ENCODE data around the gene IP6K1.
A peak's percentile ranks its signal among the peaks of the same experiment; 100 is the strongest.
"Not testable (repeated sequence)": the region's sequence is repeated elsewhere in the genome, so short reads cannot be mapped to it uniquely, and the experiment has no call there.

Gene IP6K1

GRCh38 chr3:49826016-49826415, 39.7 kb upstream of the IP6K1 start:
- no peak for TF ChIP-seq OSR1 (CRISPR knock-in tag; IDR thresholded peaks at IDR 0.05)
- TF ChIP-seq GLIS3 (CRISPR knock-in tag; IDR thresholded peaks at IDR 0.05) = no peak
- TF ChIP-seq SNAI2 (CRISPR knock-in tag; IDR thresholded peaks at IDR 0.05) = no peak
- TF ChIP-seq, protein P1, sequence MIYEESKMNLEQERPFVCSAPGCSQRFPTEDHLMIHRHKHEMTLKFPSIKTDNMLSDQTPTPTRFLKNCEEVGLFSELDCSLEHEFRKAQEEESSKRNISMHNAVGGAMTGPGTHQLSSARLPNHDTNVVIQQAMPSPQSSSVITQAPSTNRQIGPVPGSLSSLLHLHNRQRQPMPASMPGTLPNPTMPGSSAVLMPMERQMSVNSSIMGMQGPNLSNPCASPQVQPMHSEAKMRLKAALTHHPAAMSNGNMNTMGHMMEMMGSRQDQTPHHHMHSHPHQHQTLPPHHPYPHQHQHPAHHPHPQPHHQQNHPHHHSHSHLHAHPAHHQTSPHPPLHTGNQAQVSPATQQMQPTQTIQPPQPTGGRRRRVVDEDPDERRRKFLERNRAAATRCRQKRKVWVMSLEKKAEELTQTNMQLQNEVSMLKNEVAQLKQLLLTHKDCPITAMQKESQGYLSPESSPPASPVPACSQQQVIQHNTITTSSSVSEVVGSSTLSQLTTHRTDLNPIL (CRISPR knock-in tag; IDR thresholded peaks at IDR 0.05; ENCODE audit: low read depth) = no peak
- no peak for TF ChIP-seq ZFP30 (CRISPR knock-in tag; IDR thresholded peaks at IDR 0.05)
- no peak for TF ChIP-seq ZNF8 (CRISPR knock-in tag; IDR thresholded peaks at IDR 0.05)
- TF ChIP-seq ZNF565 (CRISPR knock-in tag; conservative IDR thresholded peaks at IDR 0.05; ENCODE audit: low read depth) = no peak
- no peak for TF ChIP-seq PPARA (CRISPR knock-in tag; IDR thresholded peaks at IDR 0.05; ENCODE audit: borderline replicate concordance)
- TF ChIP-seq, protein P2, sequence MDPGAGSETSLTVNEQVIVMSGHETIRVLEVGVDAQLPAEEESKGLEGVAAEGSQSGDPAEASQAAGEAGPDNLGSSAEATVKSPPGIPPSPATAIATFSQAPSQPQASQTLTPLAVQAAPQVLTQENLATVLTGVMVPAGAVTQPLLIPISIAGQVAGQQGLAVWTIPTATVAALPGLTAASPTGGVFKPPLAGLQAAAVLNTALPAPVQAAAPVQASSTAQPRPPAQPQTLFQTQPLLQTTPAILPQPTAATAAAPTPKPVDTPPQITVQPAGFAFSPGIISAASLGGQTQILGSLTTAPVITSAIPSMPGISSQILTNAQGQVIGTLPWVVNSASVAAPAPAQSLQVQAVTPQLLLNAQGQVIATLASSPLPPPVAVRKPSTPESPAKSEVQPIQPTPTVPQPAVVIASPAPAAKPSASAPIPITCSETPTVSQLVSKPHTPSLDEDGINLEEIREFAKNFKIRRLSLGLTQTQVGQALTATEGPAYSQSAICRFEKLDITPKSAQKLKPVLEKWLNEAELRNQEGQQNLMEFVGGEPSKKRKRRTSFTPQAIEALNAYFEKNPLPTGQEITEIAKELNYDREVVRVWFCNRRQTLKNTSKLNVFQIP (CRISPR knock-in tag; IDR thresholded peaks at IDR 0.05; ENCODE audit: borderline replicate concordance, low read depth) = no peak
- no peak for TF ChIP-seq ESRRG (CRISPR knock-in tag; IDR thresholded peaks at IDR 0.05)
- ATAC-seq = no peak

DNA sequence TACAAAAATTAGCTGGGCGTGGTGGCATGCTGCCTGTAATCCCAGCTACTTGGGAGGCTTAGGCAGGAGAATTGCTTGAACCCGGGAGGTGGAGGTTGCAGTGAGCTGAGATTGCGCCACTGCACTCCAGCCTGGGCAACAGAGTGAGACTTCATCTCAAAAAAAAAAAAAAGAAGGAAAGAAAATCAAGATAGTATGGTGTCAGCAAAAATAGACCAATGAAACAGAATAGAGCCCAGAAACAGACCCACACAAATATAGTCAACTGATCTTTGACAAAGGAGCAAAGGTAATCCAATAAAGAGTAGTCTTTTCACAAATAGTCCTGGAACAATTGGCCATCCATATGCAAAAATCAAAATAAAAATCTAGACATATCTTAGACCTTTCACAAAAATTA, 36.8 kb upstream of the IP6K1 start:
- not testable (repeated sequence) for ATAC-seq

- ATAC-seq = peak; percentile 95
Observed at GRCh38 chr3:49813497-49814174, 27.3 kb upstream of the IP6K1 start, which contains the start of gene UBA7. UBA7 (minus strand) TSS chr3:49813953; CDS start chr3:49813787, 166 bp downstream.

More at GRCh38 chr3:49813497-49814174, 27.3 kb upstream of the IP6K1 start, which contains the start of gene UBA7:
- TF ChIP-seq, protein P3, sequence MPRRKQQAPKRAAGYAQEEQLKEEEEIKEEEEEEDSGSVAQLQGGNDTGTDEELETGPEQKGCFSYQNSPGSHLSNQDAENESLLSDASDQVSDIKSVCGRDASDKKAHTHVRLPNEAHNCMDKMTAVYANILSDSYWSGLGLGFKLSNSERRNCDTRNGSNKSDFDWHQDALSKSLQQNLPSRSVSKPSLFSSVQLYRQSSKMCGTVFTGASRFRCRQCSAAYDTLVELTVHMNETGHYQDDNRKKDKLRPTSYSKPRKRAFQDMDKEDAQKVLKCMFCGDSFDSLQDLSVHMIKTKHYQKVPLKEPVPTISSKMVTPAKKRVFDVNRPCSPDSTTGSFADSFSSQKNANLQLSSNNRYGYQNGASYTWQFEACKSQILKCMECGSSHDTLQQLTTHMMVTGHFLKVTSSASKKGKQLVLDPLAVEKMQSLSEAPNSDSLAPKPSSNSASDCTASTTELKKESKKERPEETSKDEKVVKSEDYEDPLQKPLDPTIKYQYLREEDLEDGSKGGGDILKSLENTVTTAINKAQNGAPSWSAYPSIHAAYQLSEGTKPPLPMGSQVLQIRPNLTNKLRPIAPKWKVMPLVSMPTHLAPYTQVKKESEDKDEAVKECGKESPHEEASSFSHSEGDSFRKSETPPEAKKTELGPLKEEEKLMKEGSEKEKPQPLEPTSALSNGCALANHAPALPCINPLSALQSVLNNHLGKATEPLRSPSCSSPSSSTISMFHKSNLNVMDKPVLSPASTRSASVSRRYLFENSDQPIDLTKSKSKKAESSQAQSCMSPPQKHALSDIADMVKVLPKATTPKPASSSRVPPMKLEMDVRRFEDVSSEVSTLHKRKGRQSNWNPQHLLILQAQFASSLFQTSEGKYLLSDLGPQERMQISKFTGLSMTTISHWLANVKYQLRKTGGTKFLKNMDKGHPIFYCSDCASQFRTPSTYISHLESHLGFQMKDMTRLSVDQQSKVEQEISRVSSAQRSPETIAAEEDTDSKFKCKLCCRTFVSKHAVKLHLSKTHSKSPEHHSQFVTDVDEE (CRISPR knock-in tag; IDR thresholded peaks at IDR 0.05) = no peak
- TF ChIP-seq ZNF8 (CRISPR knock-in tag; IDR thresholded peaks at IDR 0.05) = no peak
- TF ChIP-seq ZNF70 (CRISPR knock-in tag; IDR thresholded peaks at IDR 0.05) = no peak
- TF ChIP-seq, protein P2 (CRISPR knock-in tag; IDR thresholded peaks at IDR 0.05; ENCODE audit: borderline replicate concordance, low read depth) = no peak
- no peak for TF ChIP-seq CSRNP3 (CRISPR knock-in tag; IDR thresholded peaks at IDR 0.05)
- TF ChIP-seq SNAI2 (CRISPR knock-in tag; IDR thresholded peaks at IDR 0.05) = no peak
- TF ChIP-seq PPARA (CRISPR knock-in tag; IDR thresholded peaks at IDR 0.05; ENCODE audit: borderline replicate concordance) = no peak
- TF ChIP-seq, protein P1 (CRISPR knock-in tag; IDR thresholded peaks at IDR 0.05; ENCODE audit: low read depth) = no peak
- TF ChIP-seq ARNTL (CRISPR knock-in tag; IDR thresholded peaks at IDR 0.05; ENCODE audit: borderline replicate concordance, low read depth) = no peak
- no peak for TF ChIP-seq ZFP3 (CRISPR knock-in tag; IDR thresholded peaks at IDR 0.05)
- no peak for TF ChIP-seq BACH2 (CRISPR knock-in tag; IDR thresholded peaks at IDR 0.05; ENCODE audit: borderline replicate concordance)
- TF ChIP-seq TCF4 (CRISPR knock-in tag; IDR thresholded peaks at IDR 0.05; ENCODE audit: borderline replicate concordance) = no peak
- no peak for TF ChIP-seq CSDC2 (CRISPR knock-in tag; IDR thresholded peaks at IDR 0.05)
- no peak for TF ChIP-seq ZNF565 (CRISPR knock-in tag; conservative IDR thresholded peaks at IDR 0.05; ENCODE audit: low read depth)
- no peak for TF ChIP-seq ZFP30 (CRISPR knock-in tag; IDR thresholded peaks at IDR 0.05)
- no peak for TF ChIP-seq OSR1 (CRISPR knock-in tag; IDR thresholded peaks at IDR 0.05)
- TF ChIP-seq, protein P4, sequence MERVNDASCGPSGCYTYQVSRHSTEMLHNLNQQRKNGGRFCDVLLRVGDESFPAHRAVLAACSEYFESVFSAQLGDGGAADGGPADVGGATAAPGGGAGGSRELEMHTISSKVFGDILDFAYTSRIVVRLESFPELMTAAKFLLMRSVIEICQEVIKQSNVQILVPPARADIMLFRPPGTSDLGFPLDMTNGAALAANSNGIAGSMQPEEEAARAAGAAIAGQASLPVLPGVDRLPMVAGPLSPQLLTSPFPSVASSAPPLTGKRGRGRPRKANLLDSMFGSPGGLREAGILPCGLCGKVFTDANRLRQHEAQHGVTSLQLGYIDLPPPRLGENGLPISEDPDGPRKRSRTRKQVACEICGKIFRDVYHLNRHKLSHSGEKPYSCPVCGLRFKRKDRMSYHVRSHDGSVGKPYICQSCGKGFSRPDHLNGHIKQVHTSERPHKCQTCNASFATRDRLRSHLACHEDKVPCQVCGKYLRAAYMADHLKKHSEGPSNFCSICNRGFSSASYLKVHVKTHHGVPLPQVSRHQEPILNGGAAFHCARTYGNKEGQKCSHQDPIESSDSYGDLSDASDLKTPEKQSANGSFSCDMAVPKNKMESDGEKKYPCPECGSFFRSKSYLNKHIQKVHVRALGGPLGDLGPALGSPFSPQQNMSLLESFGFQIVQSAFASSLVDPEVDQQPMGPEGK (CRISPR knock-in tag; IDR thresholded peaks at IDR 0.05; ENCODE audit: borderline replicate concordance) = no peak
- no peak for TF ChIP-seq ESRRG (CRISPR knock-in tag; IDR thresholded peaks at IDR 0.05)

Measured in SK-N-SH treated with all-trans-retinoic acid at 6 μM for 48 hours (cell line).